ENCODE measurements around the gene ACAD11. TPM values are rescaled to one million over a fixed set of nuclear protein-coding genes. Genes with fewer than 3 reads are reported as not detected.

Gene ACAD11
- total RNA-seq, 1 experiment from 2014 or later = 25.0 TPM

DNA sequence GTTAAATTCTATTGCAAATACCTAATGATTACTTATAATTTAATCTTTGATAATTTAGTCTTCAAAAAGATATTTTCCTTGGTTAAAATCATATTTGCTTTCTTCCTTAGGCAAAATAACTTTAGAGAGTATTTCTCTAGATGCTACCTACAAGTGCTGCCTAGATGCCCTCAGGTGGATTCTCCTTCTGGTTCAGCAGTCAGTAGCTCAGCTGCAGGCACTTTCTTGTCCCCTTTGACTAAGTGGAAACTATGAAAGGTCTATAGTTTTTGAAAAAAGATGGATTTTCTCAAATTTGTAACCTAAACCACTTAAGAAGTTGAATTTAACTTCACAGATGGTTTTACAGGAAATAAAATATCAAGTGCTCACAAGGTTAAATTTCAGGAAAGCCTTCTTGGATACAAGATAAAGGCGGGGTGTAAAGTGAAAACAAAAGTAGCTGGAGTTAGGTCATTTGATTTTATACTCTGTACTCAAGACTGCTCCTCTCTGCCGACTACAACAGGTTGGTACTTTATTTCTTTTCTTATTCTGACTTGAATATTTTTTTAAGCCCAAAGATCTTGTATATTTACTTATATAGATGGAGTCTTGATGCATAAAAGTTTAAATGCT, 62.7 kb downstream of the ACAD11 start, which contains the start of gene ACKR4:
ACKR4 (plus strand) TSS at position 455 of the 618 bp plus-strand sequence. CDS start 3,128 bp downstream, outside the sequence.
- Histone ChIP-seq H3K4me2 (ENCODE audit: low read depth, low read length, poor library complexity, severe bottlenecking) (peak within 1 kb of the TSS; percentile 62), H2AFZ (ENCODE audit: low read length) (peak within 1 kb of the TSS; percentile 4; the same call in 1 of the 2 replicates)

DNA sequence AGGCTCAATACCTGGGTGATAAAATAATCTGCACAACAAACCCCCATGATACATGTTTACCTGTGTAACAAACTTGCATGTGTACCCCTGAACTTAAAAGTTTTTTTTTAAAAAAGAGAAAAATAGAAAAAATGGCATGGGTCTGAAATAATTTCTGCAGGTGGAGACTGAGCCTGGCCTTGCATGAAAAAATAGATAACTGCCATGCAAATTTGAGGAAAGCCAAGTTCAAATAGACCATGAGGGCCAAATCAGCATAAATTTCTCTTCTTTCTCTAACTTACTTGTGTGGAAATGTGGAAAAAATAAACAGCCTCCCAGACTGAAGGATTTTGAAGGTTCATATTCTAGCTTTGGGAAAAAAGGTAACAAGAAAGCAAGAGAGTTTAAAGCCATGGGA, 63.3 kb downstream of the ACAD11 start:
- Histone ChIP-seq H3K4me2 (ENCODE audit: low read depth, low read length, poor library complexity, severe bottlenecking) (peak overlapping the region; percentile 62), H3K27ac (ENCODE audit: low read length) (peak overlapping the region; percentile 73), H3K9me2 (replicated peaks; ENCODE audit: insufficient read depth, low read length) (no peaks in the 10 kb centered on the region), H3K36me3 (ENCODE audit: insufficient read depth, low read length) (peaks cover 3% of the 10 kb centered on the region; the same call in 1 of the 2 replicates), H3K27me3 (ENCODE audit: low read length) (no peaks in the 10 kb centered on the region), H3K9ac (ENCODE audit: low read length) (peak overlapping the region; percentile 32), H4K20me1 (ENCODE audit: insufficient read depth, low read depth, low read length) (no peaks in the 10 kb centered on the region), H2AFZ (ENCODE audit: low read length) (no peak overlapping the region), H3K79me2 (ENCODE audit: low read length) (peaks cover 10% of the 10 kb centered on the region), H3K4me1 (ENCODE audit: low read length) (peaks cover 57% of the 10 kb centered on the region), H3K9me3 (ENCODE audit: low read length) (no peaks in the 10 kb centered on the region), H3K4me3 (ENCODE audit: low read length) (peak overlapping the region; percentile 60; the same call in 1 of the 2 replicates)
- peak; percentile 63 for DNase-seq

More for the DNA sequence above, 62.7 kb downstream of the ACAD11 start, which contains the start of gene ACKR4:
- Histone ChIP-seq H3K36me3 (ENCODE audit: insufficient read depth, low read length) (peaks cover 3% of the 10 kb centered on the region; the same call in 1 of the 2 replicates), H3K9ac (ENCODE audit: low read length) (peak within 1 kb of the TSS; percentile 61), H3K27ac (ENCODE audit: low read length) (peak within 1 kb of the TSS; percentile 73), H3K9me3 (ENCODE audit: low read length) (no peaks in the 10 kb centered on the region), H3K9me2 (replicated peaks; ENCODE audit: insufficient read depth, low read length) (no peaks in the 10 kb centered on the region), H3K79me2 (ENCODE audit: low read length) (peaks cover 10% of the 10 kb centered on the region), H3K4me3 (ENCODE audit: low read length) (peak within 1 kb of the TSS; percentile 60), H3K27me3 (ENCODE audit: low read length) (no peaks in the 10 kb centered on the region), H3K4me1 (ENCODE audit: low read length) (peaks cover 57% of the 10 kb centered on the region), H4K20me1 (ENCODE audit: insufficient read depth, low read depth, low read length) (no peaks in the 10 kb centered on the region)
- DNase-seq = peak; percentile 69

DNA sequence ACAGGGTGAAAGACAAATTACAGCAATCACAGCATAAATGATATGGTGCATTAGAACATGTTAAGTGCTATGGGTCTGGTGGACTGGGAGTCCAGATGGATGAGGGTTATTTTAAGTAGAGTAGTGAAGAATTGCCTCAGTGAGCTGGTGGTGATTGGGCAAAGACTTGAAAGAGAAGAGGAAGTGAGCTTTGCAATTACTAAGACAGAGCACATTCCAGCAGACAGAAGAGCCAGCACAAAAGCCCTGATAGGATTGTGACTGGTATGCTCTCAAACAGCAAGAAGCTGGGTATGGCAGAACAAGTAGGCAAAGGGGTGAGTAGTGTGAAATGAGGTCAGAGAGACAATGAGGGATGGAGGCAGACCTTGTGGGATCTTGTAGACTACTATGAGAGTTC, 64.6 kb downstream of the ACAD11 start:
- Histone ChIP-seq H3K4me3 (ENCODE audit: low read length) (no peak overlapping the region), H3K9ac (ENCODE audit: low read length) (no peak overlapping the region; the same call in 1 of the 2 replicates), H4K20me1 (ENCODE audit: insufficient read depth, low read depth, low read length) (no peaks in the 10 kb centered on the region), H3K9me2 (replicated peaks; ENCODE audit: insufficient read depth, low read length) (no peaks in the 10 kb centered on the region), H2AFZ (ENCODE audit: low read length) (0 out of 2 replicates have a peak overlapping the region, but pooled peaks have one; percentile 31), H3K4me1 (ENCODE audit: low read length) (peaks cover 57% of the 10 kb centered on the region), H3K79me2 (ENCODE audit: low read length) (peaks cover 8% of the 10 kb centered on the region), H3K27me3 (ENCODE audit: low read length) (no peaks in the 10 kb centered on the region), H3K36me3 (ENCODE audit: insufficient read depth, low read length) (peaks cover 3% of the 10 kb centered on the region; the same call in 1 of the 2 replicates), H3K4me2 (ENCODE audit: low read depth, low read length, poor library complexity, severe bottlenecking) (peak overlapping the region; percentile 31), H3K9me3 (ENCODE audit: low read length) (no peaks in the 10 kb centered on the region), H3K27ac (ENCODE audit: low read length) (peak overlapping the region; percentile 73)
- peak; percentile 52 for DNase-seq

DNA sequence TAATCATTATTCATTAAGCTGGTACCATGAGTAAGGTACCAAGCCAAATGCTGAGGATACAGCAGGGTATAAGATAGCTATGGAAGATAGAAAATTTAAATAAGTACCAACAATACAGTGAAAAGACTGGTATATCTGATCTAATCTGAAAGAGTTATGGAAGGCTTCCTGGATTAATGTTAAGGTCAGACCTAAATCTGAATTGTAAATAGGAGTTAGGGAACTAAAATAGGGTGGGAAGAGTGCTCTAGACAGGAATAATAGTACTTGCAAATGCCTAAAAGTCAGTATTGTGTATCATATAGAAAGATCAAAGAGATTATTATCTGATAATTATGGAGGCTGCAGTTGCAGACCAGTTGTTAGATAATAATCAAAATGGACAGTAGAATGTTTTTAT, 65.1 kb downstream of the ACAD11 start:
- H4K20me1 ChIP-seq (ENCODE audit: insufficient read depth, low read depth, low read length) = no peaks in the 10 kb centered on the region
- peaks cover 3% of the 10 kb centered on the region; the same call in 1 of the 2 replicates for H3K36me3 ChIP-seq (ENCODE audit: insufficient read depth, low read length)
- peaks cover 57% of the 10 kb centered on the region for H3K4me1 ChIP-seq (ENCODE audit: low read length)
- no peaks in the 10 kb centered on the region for H3K9me2 ChIP-seq (replicated peaks; ENCODE audit: insufficient read depth, low read length)
- peak overlapping the region; percentile 73 for H3K27ac ChIP-seq (ENCODE audit: low read length)
- peaks cover 7% of the 10 kb centered on the region for H3K79me2 ChIP-seq (ENCODE audit: low read length)
- no peaks in the 10 kb centered on the region for H3K9me3 ChIP-seq (ENCODE audit: low read length)
- H3K4me2 ChIP-seq (ENCODE audit: low read depth, low read length, poor library complexity, severe bottlenecking) = peak overlapping the region; percentile 31
- H3K9ac ChIP-seq (ENCODE audit: low read length) = no peak overlapping the region
- no peak for DNase-seq
- no peaks in the 10 kb centered on the region for H3K27me3 ChIP-seq (ENCODE audit: low read length)
- 0 out of 2 replicates have a peak overlapping the region, but pooled peaks have one; percentile 31 for H2AFZ ChIP-seq (ENCODE audit: low read length)
- no peak overlapping the region for H3K4me3 ChIP-seq (ENCODE audit: low read length)

DNA sequence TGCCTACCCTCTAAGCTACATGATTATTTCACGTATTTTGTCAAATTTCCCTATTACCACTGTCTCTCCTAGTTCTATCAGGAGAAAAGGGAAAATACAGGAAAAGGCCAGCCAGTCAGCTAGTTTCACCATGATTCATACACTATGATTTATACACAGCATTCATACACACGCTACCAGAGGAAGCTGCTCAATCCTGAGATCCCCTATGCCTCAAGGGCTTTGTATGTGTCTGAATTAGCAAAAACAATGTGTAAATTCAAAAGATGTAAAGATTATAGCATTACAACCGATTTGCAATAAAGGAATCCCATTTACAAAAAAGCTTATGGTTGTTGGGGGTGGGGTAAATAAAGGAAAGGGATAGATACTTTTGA, 65.7 kb downstream of the ACAD11 start:
- H3K79me2 ChIP-seq (ENCODE audit: low read length) = peaks cover 7% of the 10 kb centered on the region
- H3K9ac ChIP-seq (ENCODE audit: low read length) = no peak overlapping the region
- DNase-seq = no peak
- H3K9me2 ChIP-seq (replicated peaks; ENCODE audit: insufficient read depth, low read length) = no peaks in the 10 kb centered on the region
- no peak overlapping the region for H3K4me3 ChIP-seq (ENCODE audit: low read length)
- H3K4me2 ChIP-seq (ENCODE audit: low read depth, low read length, poor library complexity, severe bottlenecking) = no peak overlapping the region
- peaks cover 3% of the 10 kb centered on the region; the same call in 1 of the 2 replicates for H3K36me3 ChIP-seq (ENCODE audit: insufficient read depth, low read length)
- peaks cover 57% of the 10 kb centered on the region for H3K4me1 ChIP-seq (ENCODE audit: low read length)
- H4K20me1 ChIP-seq (ENCODE audit: insufficient read depth, low read depth, low read length) = no peaks in the 10 kb centered on the region
- no peaks in the 10 kb centered on the region for H3K27me3 ChIP-seq (ENCODE audit: low read length)
- H2AFZ ChIP-seq (ENCODE audit: low read length) = peak overlapping the region; percentile 39; the same call in 1 of the 2 replicates
- no peaks in the 10 kb centered on the region for H3K9me3 ChIP-seq (ENCODE audit: low read length)
- H3K27ac ChIP-seq (ENCODE audit: low read length) = no peak overlapping the region

DNA sequence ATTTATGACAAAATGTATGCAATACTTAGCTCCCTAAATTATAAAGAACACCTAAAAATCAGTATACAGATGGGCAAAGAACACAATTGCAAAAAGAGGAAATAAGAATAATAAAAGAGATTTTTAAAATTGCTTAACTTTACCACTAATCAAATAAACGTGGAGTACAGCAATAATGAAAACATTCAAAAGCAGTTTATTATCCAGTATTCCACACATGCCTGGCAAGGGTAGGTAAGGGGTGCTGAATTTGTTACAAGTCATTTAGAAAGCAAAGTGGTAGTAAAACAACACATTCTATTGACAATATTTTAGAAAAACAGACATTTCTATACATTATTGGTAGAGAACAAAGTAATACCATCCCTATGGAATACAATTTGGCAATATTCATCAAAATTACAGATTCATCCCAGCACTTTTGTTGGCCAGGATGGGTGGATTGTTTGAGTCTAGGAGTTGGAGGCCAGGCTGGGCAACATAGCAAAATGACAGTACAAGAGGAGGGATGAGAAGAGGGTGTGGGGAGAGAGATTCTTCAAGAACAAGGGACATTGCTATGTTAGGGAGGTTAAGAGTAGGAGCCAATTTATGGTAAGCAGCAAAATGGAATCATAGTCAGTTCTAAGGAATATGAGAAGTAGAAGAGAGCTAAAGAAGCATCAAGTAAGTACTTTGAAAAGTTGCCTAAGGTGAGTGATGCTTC, 66.2 kb downstream of the ACAD11 start:
- peak overlapping the region; percentile 39; the same call in 1 of the 2 replicates for H2AFZ ChIP-seq (ENCODE audit: low read length)
- no peak overlapping the region for H3K9ac ChIP-seq (ENCODE audit: low read length)
- DNase-seq = no peak
- H3K9me3 ChIP-seq (ENCODE audit: low read length) = no peaks in the 10 kb centered on the region
- H3K9me2 ChIP-seq (replicated peaks; ENCODE audit: insufficient read depth, low read length) = no peaks in the 10 kb centered on the region
- H3K27me3 ChIP-seq (ENCODE audit: low read length) = no peaks in the 10 kb centered on the region
- peaks cover 2% of the 10 kb centered on the region for H3K79me2 ChIP-seq (ENCODE audit: low read length)
- H3K4me3 ChIP-seq (ENCODE audit: low read length) = no peak overlapping the region
- H3K4me2 ChIP-seq (ENCODE audit: low read depth, low read length, poor library complexity, severe bottlenecking) = peak overlapping the region; percentile 14
- H3K4me1 ChIP-seq (ENCODE audit: low read length) = peaks cover 52% of the 10 kb centered on the region
- no peaks in the 10 kb centered on the region for H4K20me1 ChIP-seq (ENCODE audit: insufficient read depth, low read depth, low read length)
- peaks cover 3% of the 10 kb centered on the region; the same call in 1 of the 2 replicates for H3K36me3 ChIP-seq (ENCODE audit: insufficient read depth, low read length)
- no peak overlapping the region for H3K27ac ChIP-seq (ENCODE audit: low read length)

DNA sequence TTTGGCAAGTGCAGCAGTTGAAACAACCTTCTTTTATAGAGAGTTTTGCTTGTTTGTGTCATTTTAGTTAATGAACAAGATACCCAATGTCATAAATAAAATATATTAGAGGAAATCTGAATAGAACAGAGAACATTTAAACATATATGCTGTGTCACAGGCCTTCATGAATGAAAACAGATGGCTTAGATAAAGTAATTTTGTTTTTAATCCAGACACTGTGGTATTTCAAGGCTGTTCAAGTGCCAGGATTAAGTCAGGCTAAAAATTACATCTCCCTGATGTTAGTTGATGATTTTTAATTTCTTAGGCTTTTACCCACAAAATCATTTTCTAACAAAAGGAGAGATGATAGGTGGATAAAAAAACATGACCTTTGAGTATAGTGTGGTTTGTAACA, 67.4 kb downstream of the ACAD11 start:
- no peak for DNase-seq
- no peaks in the 10 kb centered on the region for H3K9me3 ChIP-seq (ENCODE audit: low read length)
- peaks cover 41% of the 10 kb centered on the region for H3K4me1 ChIP-seq (ENCODE audit: low read length)
- H4K20me1 ChIP-seq (ENCODE audit: insufficient read depth, low read depth, low read length) = no peaks in the 10 kb centered on the region
- H3K27ac ChIP-seq (ENCODE audit: low read length) = no peak overlapping the region
- no peaks in the 10 kb centered on the region for H3K79me2 ChIP-seq (ENCODE audit: low read length)
- no peaks in the 10 kb centered on the region for H3K27me3 ChIP-seq (ENCODE audit: low read length)
- peaks cover 3% of the 10 kb centered on the region; the same call in 1 of the 2 replicates for H3K36me3 ChIP-seq (ENCODE audit: insufficient read depth, low read length)
- H2AFZ ChIP-seq (ENCODE audit: low read length) = no peak overlapping the region
- no peak overlapping the region for H3K9ac ChIP-seq (ENCODE audit: low read length)
- no peak overlapping the region for H3K4me3 ChIP-seq (ENCODE audit: low read length)
- H3K4me2 ChIP-seq (ENCODE audit: low read depth, low read length, poor library complexity, severe bottlenecking) = no peak overlapping the region
- no peaks in the 10 kb centered on the region for H3K9me2 ChIP-seq (replicated peaks; ENCODE audit: insufficient read depth, low read length)

DNA sequence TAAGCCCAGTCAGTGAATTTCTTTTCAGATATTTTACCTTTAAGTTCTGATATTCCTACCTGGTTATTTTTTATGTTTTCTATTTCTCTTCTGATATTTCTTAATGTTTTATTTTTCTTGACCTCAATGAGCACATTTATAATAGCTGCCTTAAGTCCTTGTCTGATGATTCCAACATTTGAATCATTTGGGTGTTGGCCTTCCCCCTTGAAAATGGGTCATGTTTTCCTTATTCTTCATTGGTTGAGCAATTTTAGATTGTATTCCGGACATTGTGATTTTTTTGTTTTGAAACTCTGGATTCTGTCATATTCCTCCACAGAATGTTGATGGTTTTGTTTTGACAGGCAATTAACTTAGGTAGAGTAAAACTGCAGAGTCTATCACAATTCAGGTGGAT, 72.2 kb downstream of the ACAD11 start:
- no peaks in the 10 kb centered on the region for H4K20me1 ChIP-seq (ENCODE audit: insufficient read depth, low read depth, low read length)
- no peaks in the 10 kb centered on the region for H3K36me3 ChIP-seq (ENCODE audit: insufficient read depth, low read length)
- H3K9me3 ChIP-seq (ENCODE audit: low read length) = no peaks in the 10 kb centered on the region
- no peak overlapping the region for H2AFZ ChIP-seq (ENCODE audit: low read length)
- no peaks in the 10 kb centered on the region for H3K79me2 ChIP-seq (ENCODE audit: low read length)
- no peak overlapping the region for H3K4me2 ChIP-seq (ENCODE audit: low read depth, low read length, poor library complexity, severe bottlenecking)
- H3K27me3 ChIP-seq (ENCODE audit: low read length) = no peaks in the 10 kb centered on the region
- DNase-seq = no peak
- H3K9me2 ChIP-seq (replicated peaks; ENCODE audit: insufficient read depth, low read length) = no peaks in the 10 kb centered on the region
- no peaks in the 10 kb centered on the region for H3K4me1 ChIP-seq (ENCODE audit: low read length)
- H3K4me3 ChIP-seq (ENCODE audit: low read length) = no peak overlapping the region
- H3K9ac ChIP-seq (ENCODE audit: low read length) = no peak overlapping the region
- H3K27ac ChIP-seq (ENCODE audit: low read length) = no peak overlapping the region
